Spleen (tissue), 7 donors: Measurements from ENCODE around the gene TAOK1.

Experiments used
- POLR2A ChIP-seq, 3 donors: fragments of 450-650 bp; IDR thresholded peaks; one replicate each; pipeline ENCODE4 v1.5.1; 2017; ENCODE audit warnings: antibody characterized with exemption in 3 of 3, mild to moderate bottlenecking in 1 of 3
- TF ChIP-seq, protein P1 (sequence below), 11 experiments: fragments of 200-600 bp in 7 of 11; fragments of 450-650 bp in 4 of 11; sonication (generic) in 4 of 11; IDR thresholded peaks in 8 of 11; conservative IDR thresholded peaks in 3 of 11; 1 replicate in 7 of 11; 2 replicates in 4 of 11; pipeline versions ENCODE4 v1.4.0 to v1.8.0; 2016 to 2021; ENCODE audit warnings: antibody characterized with exemption in 11 of 11, inconsistent platforms in 4 of 11, mild to moderate bottlenecking in 1 of 11
- donor health status: DM: no; HTN: no; CAD: no; lungs with moderate emphysema.
- donor health status: DM: no; HTN: no; CAD: no.
- donor health status: DM: no; HTN: no; CAD: no.

DNA sequence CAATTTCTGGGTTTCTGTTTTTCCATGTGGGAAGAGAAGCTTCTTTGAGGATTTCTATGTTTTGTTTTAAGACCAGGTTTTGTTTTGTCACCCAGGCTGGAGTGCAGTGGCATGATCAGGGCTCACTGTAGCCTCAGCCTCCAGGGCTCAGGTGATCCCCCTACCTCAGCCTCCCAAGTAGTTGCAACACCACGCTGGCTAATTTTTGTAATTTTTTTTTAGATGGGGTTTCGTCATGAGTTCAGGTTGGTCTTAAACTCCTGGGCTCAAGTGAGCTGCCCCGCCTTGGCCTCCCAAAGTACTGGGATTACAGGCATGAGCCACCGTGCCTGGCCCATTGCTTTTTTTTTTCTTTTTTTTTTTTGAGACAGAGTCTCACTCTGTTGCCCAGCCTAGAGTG lies 25.5 kb upstream of the TAOK1 start:
- TF ChIP-seq, protein P1, sequence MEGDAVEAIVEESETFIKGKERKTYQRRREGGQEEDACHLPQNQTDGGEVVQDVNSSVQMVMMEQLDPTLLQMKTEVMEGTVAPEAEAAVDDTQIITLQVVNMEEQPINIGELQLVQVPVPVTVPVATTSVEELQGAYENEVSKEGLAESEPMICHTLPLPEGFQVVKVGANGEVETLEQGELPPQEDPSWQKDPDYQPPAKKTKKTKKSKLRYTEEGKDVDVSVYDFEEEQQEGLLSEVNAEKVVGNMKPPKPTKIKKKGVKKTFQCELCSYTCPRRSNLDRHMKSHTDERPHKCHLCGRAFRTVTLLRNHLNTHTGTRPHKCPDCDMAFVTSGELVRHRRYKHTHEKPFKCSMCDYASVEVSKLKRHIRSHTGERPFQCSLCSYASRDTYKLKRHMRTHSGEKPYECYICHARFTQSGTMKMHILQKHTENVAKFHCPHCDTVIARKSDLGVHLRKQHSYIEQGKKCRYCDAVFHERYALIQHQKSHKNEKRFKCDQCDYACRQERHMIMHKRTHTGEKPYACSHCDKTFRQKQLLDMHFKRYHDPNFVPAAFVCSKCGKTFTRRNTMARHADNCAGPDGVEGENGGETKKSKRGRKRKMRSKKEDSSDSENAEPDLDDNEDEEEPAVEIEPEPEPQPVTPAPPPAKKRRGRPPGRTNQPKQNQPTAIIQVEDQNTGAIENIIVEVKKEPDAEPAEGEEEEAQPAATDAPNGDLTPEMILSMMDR (IDR thresholded peaks at IDR 0.05 in 8 of 11, conservative IDR thresholded peaks at IDR 0.05 in 3 of 11) = no peak
- TF ChIP-seq POLR2A (IDR thresholded peaks at IDR 0.05) = no peak
